Fibroblast of skin of left biceps (primary cell): ENCODE results near the gene IMP4.

Experiments
- DNase-seq, 2 experiments: peaks; one replicate each; pipeline ENCODE4 v3.0.0-alpha.2; 2013; ENCODE audit warnings: low read depth in 2 of 2

IMP4 gene

DNA sequence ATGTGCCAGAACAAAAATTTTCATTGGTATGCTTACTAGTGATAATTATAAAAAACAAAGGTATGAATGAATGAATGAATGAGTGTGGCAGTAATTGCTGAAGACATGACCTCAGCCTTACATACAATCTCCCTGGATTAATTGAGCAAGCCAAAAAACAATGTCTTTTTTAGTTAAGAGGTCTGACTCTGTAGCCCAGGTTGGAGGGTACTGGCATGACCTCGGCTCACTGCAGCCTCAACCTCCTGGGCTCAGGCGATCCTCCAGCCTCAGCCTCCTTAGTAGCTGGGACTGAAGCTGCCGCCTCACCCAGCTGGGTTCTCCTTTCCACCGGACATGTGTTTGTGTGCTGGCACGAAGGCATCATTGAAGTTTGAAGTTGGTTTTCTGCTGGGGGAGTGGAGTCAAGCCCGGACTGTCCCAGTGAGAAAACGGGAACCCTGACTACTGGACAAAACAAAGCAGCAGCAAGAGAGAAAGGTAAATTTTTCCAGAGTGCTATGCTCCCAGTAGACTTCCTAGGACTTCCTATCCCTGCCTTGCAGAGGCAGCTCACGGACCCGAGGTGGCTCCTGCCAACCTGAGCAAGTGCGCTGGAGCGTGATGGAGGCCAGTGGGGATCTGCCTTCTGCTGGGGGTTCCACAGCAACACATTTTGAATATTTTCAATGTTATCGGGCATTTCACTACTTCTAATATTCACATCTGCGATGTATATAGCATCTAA lies 6.4 kb upstream of the IMP4 start:
- no peak for DNase-seq

DNA sequence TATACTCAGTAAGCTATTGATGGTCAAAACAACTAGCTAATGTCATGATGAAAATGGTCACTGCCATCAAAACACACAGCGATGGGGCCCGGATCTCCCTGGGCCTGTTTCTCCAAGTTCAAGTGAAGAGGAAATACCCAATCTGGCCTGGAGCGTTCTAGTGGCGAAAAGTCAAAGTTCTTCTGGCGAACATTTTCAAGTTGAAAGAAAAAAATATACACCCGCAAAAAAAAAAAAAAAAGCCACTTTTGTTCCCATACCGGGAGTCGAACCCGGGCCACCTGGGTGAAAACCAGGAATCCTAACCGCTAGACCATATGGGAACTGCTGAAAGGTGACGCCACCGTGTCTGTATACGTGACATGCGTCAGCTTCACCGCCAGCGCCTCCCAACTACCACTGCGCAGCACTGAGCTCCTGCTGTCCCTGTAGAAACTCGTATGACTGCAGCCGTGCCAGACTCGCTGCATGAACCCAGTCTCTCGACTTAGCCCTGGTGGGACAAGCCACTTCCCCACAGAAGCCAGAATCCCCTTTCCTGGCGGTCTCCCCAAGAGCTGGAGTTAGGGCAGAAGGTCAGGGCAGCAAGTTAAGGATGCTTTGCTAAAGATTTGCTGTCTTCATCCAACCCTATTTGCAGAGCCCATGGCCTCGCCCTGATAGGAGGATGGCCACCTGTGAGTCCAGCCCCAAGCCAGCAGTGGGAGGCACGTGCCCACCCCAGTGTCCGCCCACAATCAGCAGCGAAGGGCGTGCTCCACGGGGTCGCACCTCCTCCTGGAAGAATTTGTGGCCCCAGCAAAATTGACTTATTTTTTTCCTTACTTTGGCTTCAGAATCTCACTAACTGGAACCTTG lies 5.6 kb upstream of the IMP4 start:
- peak; percentile 43 to 44 for DNase-seq

DNA sequence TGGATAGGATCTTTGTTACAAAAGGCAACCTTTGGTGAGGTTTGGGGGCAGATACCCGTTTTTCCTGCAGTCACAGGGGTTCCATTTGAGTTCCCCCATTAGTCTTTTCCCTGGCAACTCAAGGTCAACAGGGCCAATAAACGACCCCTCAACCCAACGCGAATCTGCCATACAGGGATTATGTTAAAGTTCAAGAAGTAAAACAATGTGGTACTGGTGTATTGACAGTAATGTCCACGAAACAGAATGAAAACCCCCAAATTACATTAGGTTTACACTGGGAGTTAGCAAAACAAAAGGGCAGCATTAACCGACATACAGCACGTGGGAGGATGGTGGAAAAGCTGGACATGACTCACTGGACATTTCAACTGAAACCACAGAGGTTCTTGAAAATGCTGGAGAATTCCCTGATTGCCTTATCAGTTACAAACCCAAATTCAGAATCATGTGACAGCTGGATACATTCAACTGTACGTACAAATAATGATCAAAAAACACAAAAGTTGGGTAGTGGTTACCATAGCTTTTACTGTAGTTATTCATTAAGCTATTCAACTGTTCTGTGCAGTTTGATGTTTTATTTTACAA lies 4.9 kb upstream of the IMP4 start:
- no peak for DNase-seq

DNA sequence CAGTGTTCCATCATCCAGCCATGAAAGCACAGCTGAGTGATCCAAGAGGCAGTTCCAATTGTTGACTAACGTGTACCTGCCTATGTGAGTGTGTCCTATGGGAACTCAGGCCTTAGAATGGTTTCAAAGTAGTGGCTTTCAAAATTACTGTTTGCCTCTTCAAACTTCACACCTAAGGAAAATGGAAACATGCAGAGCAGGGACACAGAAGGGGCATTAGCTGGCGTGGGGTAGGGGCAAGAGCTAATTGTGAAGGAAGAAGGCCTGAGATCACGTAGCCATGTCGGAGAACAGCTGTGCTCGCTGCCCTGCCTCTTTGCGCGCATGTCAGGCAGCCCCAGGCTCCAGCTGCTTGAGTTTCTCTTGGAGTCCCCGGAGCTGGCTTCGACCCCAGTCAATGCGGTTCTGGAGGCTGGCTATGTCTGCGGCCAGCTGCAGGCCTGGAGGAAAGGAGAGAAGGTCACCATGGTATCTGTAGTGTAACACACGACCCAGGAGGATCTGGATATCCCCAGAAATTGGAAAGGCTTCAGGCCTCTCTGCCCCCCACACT lies 3.8 kb upstream of the IMP4 start:
- DNase-seq: no peak

DNA sequence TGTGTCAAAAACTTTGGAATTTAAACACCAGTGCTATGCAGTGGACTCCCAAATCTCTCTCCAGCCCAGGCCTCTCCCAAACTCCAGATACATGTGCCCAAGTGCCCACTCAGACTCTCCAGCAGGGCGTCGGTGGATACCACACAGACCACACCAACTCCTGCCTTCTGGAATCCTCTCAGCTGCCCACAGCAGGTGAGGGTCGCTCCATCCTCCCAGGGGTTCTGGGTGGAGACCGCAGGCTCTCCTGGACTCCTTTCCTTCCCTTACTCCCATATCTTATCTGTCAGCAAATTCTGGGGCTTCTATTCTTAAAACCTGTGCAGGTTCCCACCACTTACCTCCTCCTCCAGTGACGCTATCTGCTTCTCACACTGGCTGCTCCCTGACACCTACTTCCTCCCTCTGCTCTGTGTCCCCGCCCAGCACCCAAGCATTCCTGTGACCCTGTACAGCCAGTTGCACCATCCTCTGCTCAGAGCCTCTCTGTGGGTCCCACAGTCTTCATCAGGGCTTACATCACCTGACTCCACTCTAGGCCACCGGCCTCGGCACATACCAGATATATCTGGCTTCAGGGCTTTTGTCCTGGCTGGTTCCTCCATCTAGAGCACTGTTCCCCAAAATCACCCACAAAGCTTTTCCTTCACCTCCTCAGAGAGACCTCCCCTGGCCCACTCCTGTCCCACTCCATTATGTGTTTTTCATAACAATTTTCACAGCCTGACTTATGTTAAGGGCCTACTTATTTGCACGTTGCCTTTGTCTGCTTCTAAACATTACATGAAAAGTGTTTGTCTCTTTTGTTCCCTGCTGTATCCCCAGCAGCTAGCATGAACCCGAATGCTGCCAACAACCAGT lies 2.6 kb upstream of the IMP4 start:
- no peak for DNase-seq

DNA sequence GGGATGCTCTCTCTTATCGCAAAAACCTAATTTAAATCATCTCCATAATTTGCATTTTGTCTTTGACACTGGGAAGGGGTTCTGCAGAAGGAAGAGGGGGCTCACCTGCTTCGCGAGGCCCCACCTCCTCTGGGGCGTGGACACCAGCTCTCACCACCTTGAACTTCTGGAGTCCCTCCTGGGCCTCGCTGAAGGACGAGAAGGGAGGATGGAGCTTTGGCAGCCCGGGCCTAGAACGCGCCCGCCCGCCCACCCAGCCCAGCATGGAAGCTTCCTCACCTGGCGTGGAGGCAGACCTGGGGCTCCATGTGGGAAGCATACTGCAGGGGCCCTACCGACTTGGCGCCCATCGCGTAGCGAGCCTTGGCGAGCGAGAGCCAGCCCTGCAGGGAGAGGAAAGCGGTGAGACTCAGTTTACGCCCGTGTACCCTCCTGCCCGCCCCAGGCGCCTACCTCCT lies 1.1 kb upstream of the IMP4 start:
- DNase-seq: no peak

DNA sequence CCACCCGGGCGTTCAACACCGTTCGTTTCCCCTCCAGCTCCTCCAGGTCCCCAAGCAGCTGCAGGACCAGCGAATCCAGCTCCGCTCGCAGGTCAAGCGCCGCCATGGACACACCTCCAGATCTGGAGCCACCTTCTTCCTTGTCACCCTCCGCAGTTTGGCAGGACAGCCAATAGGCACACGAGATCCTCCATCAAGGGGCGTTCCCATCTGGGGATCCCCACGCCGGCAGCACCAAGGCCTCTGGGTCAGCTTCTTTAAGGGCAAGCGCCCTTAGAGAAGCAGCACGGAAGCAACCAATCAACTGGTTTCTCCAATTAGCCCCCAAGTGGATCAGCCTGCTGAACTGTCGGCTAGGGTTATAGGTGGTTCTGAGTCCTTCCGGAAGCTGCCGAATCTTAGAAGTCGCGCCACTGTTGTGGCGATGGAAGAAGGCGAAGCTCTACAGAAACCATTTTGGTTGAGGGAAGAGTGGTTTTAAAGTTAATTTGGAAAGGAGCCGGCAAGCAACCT lies 621 bp upstream of the IMP4 start:
- DNase-seq: peak; percentile 70 to 80

DNA sequence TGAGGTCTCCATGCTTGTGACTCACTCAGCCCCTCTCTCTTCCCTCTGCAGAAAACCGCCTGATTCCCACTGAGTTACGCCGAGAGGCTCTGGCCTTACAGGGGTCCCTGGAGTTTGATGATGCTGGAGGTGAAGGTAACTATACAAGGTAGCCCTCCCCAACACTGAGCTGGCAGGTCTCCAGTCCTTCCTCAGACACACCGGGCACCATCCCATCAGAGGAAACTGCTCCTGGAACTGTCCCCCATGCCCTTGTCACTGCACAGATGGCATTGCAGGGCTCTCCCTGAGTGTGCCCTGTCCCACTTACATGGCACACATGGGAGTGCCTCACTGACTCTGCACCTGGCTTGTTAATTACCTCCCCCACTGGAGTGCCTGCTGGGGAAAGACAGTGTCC lies 1.9 kb downstream of the IMP4 start:
- DNase-seq: no peak

DNA sequence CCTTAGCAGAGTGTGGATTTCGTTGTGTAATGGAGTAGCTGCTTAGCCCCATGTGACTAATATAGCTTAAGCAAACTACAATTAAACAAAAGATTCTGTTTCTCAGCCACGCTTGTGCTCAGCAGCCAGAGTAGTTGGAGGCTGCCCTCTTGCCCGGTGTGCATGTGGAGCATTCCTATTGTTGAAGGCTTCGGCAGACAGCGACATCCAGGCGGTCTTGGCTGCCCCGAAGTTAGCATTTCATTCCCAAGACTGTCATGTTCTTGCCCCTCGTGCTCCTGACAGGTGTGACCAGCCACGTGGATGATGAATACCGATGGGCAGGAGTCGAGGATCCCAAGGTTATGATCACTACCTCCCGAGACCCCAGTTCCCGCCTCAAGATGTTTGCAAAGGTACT lies 2.4 kb downstream of the IMP4 start:
- DNase-seq: no peak

DNA sequence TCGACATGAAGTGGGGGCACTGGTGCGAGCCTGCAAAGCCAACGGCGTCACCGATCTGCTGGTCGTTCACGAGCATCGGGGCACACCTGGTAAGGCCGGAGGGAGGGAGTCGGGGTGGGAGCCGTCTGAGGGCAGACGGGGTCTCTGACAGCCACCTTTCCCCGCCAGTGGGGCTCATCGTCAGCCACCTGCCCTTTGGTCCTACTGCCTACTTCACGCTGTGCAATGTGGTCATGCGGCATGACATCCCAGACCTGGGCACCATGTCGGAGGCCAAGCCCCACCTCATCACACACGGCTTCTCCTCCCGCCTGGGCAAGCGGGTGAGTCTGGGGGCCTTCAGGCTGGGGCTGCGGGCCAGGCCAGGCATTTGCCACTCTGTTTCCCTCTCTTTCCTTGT lies 2.9 kb downstream of the IMP4 start:
- no peak for DNase-seq

DNA sequence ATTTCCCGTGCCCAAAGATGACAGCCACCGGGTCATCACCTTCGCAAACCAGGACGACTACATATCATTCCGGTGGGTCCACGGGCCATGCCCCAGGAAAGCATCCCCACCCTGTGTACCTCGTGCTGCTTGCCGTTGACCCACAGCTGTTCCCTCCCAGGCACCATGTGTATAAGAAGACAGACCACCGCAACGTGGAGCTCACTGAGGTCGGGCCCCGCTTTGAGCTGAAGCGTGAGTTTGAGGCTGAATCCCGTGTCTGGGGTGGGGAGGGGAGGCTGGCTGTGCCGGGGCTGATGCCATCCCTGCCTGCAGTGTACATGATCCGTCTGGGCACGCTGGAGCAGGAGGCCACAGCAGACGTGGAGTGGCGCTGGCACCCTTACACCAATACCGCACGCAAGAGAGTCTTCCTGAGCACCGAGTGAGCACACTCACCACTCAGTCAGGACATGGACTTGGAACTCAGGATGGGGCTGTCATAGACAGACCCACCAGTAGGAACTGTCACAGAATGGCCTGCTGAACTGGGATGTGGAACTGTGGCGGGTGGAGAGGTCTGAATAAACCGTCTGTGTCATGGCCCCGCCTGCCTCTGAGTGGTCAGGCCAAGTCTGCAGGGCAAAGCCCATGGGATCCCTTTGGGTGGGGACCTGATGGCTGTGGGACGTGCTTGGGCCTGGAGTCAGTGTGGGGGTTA lies 3.5 kb downstream of the IMP4 start:
- DNase-seq: no peak

DNA sequence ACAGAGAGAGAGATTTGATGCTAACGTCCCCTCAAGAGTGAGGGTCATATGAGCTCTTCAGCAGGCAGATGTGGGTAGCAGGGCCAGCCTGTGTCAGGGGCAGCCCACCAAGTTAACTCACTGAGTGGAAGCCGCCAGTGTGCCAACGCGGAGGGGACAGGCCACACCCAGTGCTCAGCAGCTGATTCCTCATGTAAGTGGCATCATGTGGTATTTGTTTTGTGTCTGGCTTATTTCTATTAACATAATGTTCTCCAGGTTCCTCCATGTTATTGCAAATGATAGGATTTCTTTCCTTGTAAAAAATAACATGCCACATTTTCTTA lies 4.0 kb downstream of the IMP4 start:
- no peak for DNase-seq

DNA sequence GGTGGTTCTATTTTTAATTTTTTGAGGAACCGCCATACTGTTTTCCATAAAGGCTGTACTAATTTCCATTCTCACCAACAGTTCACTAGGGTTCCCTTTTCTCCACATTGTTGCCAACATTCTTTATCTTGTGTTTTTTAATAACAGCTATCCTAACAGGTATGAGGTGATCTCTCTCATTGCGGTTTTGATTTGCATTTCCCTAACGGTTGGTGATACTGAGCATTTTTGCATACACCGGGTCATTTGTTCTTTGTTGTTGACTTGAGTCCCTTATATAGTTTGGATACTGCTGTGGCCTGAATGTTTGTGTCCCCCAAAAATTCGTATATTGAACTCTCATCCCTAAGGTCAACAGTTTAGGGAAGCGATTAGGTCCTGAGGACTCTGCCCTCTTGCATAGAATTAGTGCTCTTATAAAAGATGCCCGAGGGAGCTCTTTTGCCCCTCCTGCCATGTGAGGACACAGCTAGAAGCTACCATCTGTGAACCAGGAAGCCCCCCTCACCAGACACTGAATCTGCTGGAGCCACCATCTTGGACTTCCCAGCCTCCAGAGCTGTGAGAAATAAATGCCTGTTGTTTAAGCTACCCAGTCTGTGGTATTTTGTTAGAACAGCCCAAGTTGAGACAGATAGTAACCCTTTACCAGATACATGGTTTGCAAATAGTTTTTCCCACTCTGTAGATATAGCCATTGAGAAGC lies 4.7 kb downstream of the IMP4 start:
- no peak for DNase-seq

DNA sequence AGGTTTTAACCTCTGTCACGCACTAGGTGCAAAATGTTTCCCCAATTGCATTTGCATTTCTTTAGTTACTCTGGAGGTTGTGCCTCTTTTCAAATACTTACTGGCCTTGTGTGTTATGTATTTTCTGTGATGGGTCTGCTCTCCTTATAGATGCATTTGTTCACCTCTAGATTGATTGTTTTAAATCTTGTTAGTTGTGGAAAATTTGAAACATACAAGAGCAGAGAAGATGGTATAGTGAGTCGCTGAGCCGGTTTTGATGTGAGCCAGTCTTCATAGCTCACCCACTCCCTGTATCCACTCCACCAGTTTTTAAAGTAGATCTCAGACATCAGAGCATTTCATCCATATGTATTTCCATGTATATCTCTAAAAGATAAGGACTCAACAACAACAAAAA lies 6.5 kb downstream of the IMP4 start:
- DNase-seq: no peak

DNA sequence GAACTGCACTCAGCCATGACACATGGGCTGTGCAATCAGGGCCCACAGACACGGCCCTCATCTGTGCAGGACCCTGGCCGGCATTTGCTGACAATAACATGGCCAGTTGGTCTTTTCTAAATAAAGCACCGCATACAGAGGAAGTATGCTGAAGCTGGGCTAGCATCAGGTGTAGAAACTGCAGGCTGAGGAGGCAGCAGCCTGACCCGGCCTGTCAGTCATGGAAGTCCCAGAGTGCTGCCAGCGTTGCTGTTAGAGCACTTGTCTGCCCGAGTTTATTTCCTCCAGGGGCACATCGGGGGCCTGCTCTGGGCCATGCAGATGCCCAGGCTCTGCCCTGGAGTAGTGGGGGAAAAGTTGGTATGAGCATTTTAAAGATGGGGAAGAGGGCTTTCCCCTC lies 9.0 kb downstream of the IMP4 start:
- no peak for DNase-seq

DNA sequence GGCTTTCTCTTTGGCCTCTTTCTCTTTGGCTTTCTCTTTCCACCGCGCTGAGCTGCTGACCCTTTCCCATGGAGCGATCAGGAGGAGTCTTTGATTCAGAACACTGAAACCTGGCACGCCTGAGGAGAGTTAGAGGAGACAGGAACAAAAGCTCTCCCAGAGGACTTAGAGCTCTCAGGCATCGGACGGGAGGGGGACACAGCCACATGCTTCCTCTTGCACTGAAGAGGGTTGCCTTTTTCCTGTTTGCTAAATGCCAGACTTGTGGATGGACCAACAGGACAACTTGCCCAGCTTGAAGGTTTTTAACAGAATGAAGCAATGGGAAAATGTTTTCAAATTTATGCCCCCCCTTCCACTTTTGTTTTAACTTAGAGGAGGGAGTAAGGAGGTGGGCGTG lies 9.5 kb downstream of the IMP4 start:
- DNase-seq: no peak

DNA sequence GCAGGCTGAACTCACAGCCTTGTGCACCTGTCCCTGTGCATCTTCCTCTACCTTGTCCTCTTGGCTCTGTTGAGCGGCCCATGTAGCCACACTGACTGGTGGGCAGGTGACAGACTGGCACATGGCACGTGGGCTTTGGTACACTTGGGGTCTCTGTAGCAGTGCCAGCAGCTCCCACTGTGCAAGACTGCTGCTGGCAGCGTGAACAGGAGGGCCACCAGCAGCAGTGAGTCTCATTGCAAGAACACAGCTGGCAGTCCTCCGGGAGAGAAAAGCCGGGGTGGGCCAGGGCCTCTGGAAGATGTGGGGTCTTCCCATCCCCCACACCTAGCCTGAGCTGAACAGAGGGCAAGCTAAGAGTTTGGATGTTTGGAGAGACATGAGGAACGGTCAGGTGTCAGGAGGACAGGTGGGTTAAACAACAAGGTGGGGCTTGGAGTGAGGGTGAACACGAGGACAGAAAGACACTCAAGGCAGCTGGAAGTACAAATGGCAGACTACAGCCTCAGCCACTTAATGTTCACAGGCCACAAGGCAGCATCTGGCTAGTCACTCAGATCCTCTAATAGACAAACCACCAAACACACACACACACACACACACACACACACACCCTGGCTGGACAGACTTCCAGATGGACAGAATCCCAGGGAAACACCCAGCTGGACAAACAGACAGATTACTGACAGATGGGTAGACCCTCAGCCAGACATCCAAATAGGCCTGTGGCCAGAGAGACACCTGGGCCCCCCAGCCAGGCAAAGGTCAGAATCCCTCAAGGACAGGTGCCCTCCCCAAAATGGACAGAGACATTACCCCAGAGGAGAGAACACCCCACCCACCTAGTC lies 10.8 kb downstream of the IMP4 start:
- DNase-seq: no peak

DNA sequence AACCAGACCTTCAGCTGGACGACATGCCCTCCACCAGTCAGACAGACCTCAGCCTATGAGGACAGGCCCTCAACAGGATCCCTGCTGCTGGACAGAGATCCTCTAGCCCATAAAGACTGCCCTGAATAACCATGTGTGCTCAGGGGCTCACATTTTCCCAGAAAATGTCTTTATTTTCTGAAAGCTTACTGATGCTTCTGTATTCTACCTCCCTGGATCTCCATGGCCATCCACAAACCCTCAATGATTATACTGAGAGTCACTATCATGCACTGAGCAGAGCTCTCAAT lies 11.4 kb downstream of the IMP4 start:
- DNase-seq: no peak

DNA sequence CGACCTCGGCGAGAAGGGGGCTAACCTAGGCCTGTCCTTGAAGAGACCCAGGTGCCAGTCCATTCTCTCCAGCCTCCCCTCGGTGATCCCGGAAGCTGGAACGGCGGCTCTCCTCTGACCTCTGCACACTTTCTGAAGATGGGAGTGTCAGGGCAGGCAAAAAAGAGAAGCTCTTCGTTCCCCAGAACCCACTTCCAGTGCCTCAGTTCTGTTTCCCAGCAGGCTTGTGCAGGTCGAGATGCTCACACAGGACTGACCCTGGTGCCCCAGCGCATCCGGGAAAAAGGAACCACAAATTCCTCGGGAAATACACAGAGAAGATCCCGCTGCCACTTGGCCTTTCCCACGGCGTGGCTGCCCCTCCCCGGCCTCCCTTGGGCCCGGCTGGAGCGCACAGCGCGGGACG lies 12.5 kb downstream of the IMP4 start:
- no peak for DNase-seq
